ENCODE results near the gene AS3MT. TPM values are rescaled to one million over a fixed set of nuclear protein-coding genes. Genes with fewer than 3 reads are reported as not detected.
A peak's percentile ranks its signal among the peaks of the same experiment; 100 is the strongest.

AS3MT gene
- total RNA-seq, 2 donors from 2014 or later = 4.0 to 4.7 TPM

DNA sequence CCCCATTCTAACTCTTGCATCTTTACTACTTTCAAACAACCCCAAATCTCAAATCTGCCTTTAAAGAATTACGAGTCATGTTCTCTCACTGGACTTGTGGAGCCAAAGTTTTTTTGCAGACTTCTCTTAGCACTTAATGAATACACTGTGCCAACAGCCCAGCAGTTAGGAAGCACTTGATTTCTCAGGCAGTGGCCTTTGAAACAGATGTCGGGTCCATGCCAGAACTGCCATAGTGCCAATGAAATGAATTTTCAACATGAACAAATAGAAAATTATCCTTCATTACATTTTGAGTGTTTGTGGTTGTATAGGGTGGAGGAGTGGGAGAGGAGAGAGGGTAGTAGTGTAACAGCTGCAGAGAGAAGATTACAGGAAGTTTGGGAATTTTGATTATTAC, 9.4 kb upstream of the AS3MT start:
- no peaks in the 10 kb centered on the region for H3K9me3 ChIP-seq
- peaks cover 40% of the 10 kb centered on the region for H3K4me1 ChIP-seq
- DNase-seq = peak; percentile 78 to 91 (median 87)
- intact Hi-C loops (cut with DNase I) = no loop called here
- TF ChIP-seq, protein P1, sequence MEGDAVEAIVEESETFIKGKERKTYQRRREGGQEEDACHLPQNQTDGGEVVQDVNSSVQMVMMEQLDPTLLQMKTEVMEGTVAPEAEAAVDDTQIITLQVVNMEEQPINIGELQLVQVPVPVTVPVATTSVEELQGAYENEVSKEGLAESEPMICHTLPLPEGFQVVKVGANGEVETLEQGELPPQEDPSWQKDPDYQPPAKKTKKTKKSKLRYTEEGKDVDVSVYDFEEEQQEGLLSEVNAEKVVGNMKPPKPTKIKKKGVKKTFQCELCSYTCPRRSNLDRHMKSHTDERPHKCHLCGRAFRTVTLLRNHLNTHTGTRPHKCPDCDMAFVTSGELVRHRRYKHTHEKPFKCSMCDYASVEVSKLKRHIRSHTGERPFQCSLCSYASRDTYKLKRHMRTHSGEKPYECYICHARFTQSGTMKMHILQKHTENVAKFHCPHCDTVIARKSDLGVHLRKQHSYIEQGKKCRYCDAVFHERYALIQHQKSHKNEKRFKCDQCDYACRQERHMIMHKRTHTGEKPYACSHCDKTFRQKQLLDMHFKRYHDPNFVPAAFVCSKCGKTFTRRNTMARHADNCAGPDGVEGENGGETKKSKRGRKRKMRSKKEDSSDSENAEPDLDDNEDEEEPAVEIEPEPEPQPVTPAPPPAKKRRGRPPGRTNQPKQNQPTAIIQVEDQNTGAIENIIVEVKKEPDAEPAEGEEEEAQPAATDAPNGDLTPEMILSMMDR (IDR thresholded peaks at IDR 0.05) = no peak
- TF ChIP-seq POLR2A (IDR thresholded peaks at IDR 0.05) = no peak
- peaks cover 0 to 2% of the 10 kb centered on the region in 2 donors for H3K36me3 ChIP-seq (replicated peaks in 1 of 2; ENCODE audit: insufficient read depth in 1 of 2, low read depth in 2 of 2)
- peak; percentile 89 for ATAC-seq
- 36 to 43% methylated on average over 2 of the region's 2 CpGs for WGBS, 2 donors
- H3K27me3 ChIP-seq = no peaks in the 10 kb centered on the region
- peak overlapping the region; percentile 18 to 65 (median 38) for H3K27ac ChIP-seq
- no peak overlapping the region for H3K4me3 ChIP-seq

DNA sequence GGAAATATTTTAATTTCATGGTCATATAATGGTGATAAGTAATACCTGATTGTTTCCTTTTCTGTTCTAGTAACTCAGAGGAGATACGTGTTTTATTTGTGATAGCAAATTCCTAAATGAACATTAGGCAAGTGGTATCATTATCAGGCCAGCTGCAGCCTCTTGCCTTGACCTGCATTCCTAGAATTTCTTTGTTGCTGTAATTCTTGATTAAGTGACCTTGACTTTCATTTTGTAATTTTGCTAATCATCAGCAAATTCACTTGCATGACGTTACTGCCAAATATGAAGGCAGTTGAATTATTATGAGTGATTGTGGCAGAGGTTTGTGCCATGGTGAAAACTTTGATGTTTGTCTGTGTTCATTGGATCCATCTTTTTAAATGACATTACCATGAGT, 5.6 kb upstream of the AS3MT start:
- Histone ChIP-seq H3K27me3 (no peaks in the 10 kb centered on the region), H3K9me3 (no peaks in the 10 kb centered on the region), H3K36me3 (replicated peaks in 1 of 2; ENCODE audit: insufficient read depth in 1 of 2, low read depth in 2 of 2) (peaks cover 0 to 2% of the 10 kb centered on the region in 2 donors), H3K4me3 (no peak overlapping the region), H3K4me1 (peaks cover 28% of the 10 kb centered on the region), H3K27ac (no peak overlapping the region)
- no peak for TF ChIP-seq POLR2A (IDR thresholded peaks at IDR 0.05)
- TF ChIP-seq, protein P1 (IDR thresholded peaks at IDR 0.05) = no peak
- no peak for DNase-seq
- intact Hi-C loops (cut with DNase I) = no loop called here
- ATAC-seq = peak; percentile 28
- WGBS, 2 donors = 16% methylated on average over 2 of the region's 2 CpGs

- ATAC-seq (no peak), DNase-seq (no peak)
- TF ChIP-seq POLR2A (IDR thresholded peaks at IDR 0.05) = no peak
- TF ChIP-seq, protein P1 (IDR thresholded peaks at IDR 0.05) = no peak
- Histone ChIP-seq H3K27me3 (no peaks in the 10 kb centered on the region), H3K4me3 (no peak overlapping the region), H3K9me3 (no peaks in the 10 kb centered on the region), H3K4me1 (peaks cover 22% of the 10 kb centered on the region), H3K27ac (no peak overlapping the region), H3K36me3 (replicated peaks in 1 of 2; ENCODE audit: insufficient read depth in 1 of 2, low read depth in 2 of 2) (peaks cover 0 to 2% of the 10 kb centered on the region in 2 donors)
- 86 to 91% methylated on average over 3 of the region's 3 CpGs for WGBS, 2 donors
- intact Hi-C loops (cut with DNase I) = no loop called here
Observed at GRCh38 chr10:102865620-102866019, 3.6 kb upstream of the AS3MT start.

GRCh38 chr10:102868911-102869257, 386 bp upstream of the AS3MT start:
- intact Hi-C loops (cut with DNase I) = no loop called here
- peak overlapping the region in 1 of 2 donors; percentile 31 for H3K4me3 ChIP-seq
- no peak overlapping the region for H3K27ac ChIP-seq
- peaks cover 13% of the 10 kb centered on the region for H3K4me1 ChIP-seq
- DNase-seq (no peak), ATAC-seq (no peak)
- 36 to 37% methylated on average over 5 of the region's 5 CpGs for WGBS, 2 donors
- H3K36me3 ChIP-seq (replicated peaks in 1 of 2; ENCODE audit: insufficient read depth in 1 of 2, low read depth in 2 of 2) = no peaks in the 10 kb centered on the region
- no peaks in the 10 kb centered on the region for H3K27me3 ChIP-seq
- TF ChIP-seq, protein P1 (IDR thresholded peaks at IDR 0.05) = no peak
- TF ChIP-seq POLR2A (IDR thresholded peaks at IDR 0.05) = no peak
- no peaks in the 10 kb centered on the region for H3K9me3 ChIP-seq

DNA sequence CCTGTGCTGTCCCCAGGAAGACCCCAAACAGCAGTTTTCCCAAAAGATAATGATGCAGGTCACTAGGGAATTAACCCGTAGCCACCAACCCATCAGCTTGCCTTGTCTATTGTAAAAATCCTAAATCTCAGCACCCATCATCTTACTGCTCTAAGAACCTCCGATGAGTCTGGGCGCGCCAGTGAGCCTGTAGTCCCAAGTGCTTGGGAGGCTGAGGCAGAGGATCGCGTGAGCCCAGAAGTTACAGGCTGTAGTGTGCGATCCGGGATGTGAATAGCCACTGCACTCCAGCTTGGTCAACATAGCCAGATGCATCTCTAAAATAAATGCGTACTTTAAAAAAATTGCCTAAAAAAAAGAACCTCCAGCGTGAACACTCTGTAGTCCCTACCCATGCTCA, 951 bp downstream of the AS3MT start:
- no peak for ATAC-seq
- intact Hi-C loops (cut with DNase I) = no loop called here
- WGBS, 2 donors = 85 to 96% methylated on average over 8 to 10 of the region's 10 CpGs
- H3K9me3 ChIP-seq = no peaks in the 10 kb centered on the region
- no peak overlapping the region for H3K4me3 ChIP-seq
- no peaks in the 10 kb centered on the region for H3K27me3 ChIP-seq
- no peak for DNase-seq
- no peak for TF ChIP-seq POLR2A (IDR thresholded peaks at IDR 0.05)
- TF ChIP-seq, protein P1 (IDR thresholded peaks at IDR 0.05) = no peak
- H3K4me1 ChIP-seq = peaks cover 13% of the 10 kb centered on the region
- no peaks in the 10 kb centered on the region for H3K36me3 ChIP-seq (replicated peaks in 1 of 2; ENCODE audit: insufficient read depth in 1 of 2, low read depth in 2 of 2)
- no peak overlapping the region for H3K27ac ChIP-seq
